NCI-H2196 (cell line): ENCODE measurements around the gene ANKDD1B.
A peak's percentile ranks its signal among the peaks of the same experiment; 100 is the strongest.
"Not testable (repeated sequence)": the region's sequence is repeated elsewhere in the genome, so short reads cannot be mapped to it uniquely, and the experiment has no call there.

ENCODE experiments used
- DNase-seq: peaks from one replicate; lab custom pipeline; 2025; ENCODE audit not compliant: unreplicated experiment; lab: John Stamatoyannopoulos, UW

The ANKDD1B gene

GRCh38 chr5:75695472-75696351 lies 84.5 kb downstream of the ANKDD1B start:
- not testable (repeated sequence) for DNase-seq

DNA sequence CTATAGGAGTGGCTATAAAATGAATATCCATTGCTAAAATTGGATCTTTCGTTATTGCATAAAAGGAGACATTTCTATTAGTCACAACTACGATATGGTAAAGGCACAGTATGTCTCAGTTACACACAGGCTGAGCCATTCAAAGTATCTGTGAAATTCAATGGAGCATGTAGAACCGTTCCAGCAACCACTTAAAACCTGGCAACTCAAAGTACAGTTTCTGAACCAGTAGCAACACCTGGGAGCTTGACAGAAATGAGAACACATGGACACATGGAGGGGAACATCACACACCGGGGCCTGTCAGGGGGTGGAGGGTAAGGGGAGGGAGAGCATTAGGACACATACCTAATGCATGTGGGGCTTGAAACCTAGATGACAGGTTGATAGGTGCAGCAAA lies 90.6 kb downstream of the ANKDD1B start:
- DNase-seq: no peak

GRCh38 chr5:75706016-75706415 lies 94.8 kb downstream of the ANKDD1B start:
- no peak for DNase-seq

- DNase-seq: no peak
Measured at GRCh38 chr5:75706775-75707174, 95.5 kb downstream of the ANKDD1B start.

DNA sequence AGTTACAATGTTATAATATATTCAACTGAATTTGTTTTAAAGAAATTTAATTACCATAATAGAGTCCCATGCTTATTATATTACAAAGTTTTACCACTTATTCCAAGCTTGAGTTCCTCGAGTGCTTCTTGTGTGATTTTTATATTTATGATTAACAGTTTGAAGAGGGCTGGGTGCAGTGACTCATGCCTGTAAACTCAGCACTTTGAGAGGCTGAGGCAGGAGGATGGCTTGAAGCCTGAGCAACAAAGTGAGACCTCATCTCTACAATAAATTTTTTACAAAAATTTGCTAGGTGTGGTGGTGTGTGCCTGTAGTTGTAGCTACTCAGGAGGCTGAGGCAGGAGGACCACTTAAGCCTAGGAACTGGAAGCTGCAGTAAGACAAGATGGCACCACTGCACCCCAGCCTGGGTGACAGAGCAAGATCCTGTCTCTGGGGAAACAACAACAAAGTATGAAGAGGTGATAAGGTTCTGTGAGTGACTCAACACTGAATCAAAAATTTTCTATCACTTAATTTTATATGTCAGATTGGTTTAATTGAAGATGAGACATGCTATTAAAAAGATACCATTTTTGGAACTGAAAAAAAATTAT lies 96.8 kb downstream of the ANKDD1B start:
- DNase-seq: no peak

DNA sequence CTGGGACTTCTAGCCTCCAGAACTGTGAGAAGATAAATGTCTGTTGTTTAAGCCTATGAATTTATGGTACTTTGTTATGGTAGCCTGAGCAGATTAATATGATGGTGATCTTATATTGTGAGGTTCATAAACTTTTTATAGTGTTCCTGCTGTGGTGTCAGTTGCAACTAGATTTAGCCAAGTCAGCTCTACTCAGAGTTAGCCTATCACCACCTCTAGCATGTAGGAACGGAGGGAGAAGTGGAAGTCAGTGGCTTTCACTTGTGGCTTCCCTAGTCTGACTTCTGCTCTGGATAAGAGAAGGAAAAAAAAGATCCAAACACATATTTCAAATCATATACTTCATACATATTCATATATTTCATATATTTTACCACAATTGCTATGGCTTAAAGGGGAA lies 99.4 kb downstream of the ANKDD1B start:
- no peak for DNase-seq

DNA sequence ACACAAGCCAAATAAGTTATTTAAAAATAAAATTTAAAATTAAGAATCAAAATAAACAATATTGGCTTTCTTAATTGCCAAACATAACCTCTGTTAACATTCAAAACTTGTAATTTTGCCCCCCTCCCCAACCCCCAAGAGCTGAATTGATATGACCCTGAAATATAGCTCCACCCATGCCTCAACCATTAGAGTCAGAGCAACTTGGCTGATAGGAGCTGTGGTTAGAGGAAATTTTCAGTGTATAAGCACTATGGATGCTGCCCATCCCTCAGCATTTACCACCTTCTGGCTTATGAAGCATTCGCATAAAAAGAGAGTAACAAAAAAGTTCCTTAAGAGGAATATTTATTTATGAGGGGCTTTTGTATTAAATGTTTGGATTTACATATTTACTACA lies 99.9 kb downstream of the ANKDD1B start:
- no peak for DNase-seq

DNA sequence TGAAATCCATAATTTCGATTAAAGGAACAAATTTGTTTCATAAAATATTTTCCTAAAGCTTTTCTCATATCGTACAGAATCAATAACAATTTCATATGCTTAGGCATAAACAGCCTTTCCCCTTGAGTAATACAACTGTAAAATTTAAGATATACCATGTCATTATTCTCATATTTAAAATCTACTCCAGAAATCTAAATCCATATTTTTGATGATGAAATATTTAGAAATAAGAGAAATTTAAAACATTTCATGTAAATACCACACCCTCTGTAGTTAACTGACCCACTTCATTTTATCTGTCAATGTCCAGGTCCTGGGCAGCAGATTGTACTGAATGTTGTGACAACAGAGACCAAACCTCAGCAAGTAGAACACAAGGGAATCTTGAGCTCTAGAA lies 100.8 kb downstream of the ANKDD1B start:
- DNase-seq: no peak

DNA sequence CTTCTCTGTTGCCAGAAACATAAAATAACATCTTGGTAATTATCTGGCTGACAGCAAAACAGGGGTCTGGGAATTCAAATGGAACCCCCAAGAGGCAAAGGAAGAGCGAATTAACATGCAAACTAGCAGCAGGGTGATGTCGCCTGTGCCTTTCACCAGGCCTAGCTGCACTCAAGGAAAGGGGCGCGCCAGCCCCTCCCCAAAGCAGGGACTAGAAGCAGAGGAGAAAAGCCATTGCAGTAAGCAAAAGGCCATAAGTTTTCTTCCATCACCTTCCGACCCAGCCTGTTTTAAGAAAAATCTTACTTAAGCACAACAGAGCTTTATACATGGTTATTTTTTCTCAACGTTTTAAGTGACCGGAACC lies 105.4 kb downstream of the ANKDD1B start:
- DNase-seq: no peak

- peak; percentile 85 for DNase-seq
Measured at GRCh38 chr5:75717082-75717922, 106.0 kb downstream of the ANKDD1B start, which contains the start of gene POC5. TSS of gene POC5 (minus strand) at chr5:75717437. CDS start at chr5:75712937, 4,500 bp downstream.

DNA sequence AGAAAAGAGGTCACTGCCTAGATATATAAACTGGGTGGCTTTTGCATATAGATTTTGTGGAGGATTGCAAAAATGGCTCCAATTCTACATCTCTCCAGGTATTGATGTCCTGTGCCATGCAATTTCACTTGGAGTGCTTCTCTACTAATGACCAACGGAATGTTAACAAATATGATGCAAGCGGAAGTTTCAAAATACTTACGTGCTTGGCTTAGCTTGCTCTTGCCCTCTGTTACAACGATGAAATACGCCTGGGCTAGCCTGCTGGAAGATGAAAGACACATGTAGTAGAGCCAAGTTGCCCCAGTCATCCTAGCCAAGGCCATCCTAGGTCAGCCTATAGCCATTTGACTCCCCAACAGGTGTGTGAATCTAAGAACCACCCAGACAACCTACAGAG lies 109.6 kb downstream of the ANKDD1B start:
- no peak for DNase-seq
